HG02610 (cell line): ENCODE results near the gene SMG6.

Experiments used
- ATAC-seq: cut with Tn5 transposase; IDR thresholded peaks from one replicate; pipeline ENCODE4 v1.9.1; 2021; ENCODE audit warnings: mild to moderate bottlenecking, moderate library complexity; ENCODE audit not compliant: unreplicated experiment

SMG6 gene

DNA sequence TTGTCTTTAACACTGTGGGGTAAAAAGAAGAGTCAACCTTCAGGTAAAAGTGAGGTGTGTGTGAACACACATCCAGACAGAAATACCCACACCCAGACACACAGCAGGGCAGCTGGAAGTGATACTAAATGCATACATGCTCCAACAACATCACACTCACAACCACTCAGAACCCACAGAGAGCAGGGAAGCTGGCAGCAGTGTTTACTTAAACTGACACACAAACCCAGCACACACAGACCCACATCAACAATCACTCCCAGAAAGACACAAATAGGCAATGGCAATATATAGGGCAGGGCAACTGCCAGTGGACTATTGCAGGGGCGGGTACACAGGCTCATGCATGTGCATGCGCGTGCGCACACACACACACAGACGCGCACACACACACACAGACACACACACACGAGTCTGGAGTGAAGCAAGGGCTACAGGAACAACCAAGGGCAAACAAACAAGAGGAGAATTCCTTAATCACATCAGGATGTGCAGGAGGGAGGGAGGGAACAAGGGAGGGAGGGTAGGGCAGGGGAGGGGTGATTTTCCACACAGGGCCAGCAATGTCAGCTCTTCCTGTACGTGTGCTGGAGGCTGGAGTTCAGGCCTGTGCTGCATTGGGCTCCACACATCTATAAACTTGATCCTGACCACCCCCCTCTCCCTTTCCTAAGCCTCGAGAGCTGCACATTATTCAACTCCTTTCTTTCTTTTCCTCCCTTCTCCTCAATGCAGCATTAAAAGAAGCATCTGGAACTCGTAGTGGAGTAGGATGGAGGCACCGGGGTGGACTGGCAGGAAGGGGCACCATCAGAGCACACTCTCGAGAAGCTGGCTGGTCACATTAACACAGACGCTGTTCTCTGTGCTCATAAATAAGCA, 218.6 kb downstream of the SMG6 start:
- ATAC-seq, result no peak

DNA sequence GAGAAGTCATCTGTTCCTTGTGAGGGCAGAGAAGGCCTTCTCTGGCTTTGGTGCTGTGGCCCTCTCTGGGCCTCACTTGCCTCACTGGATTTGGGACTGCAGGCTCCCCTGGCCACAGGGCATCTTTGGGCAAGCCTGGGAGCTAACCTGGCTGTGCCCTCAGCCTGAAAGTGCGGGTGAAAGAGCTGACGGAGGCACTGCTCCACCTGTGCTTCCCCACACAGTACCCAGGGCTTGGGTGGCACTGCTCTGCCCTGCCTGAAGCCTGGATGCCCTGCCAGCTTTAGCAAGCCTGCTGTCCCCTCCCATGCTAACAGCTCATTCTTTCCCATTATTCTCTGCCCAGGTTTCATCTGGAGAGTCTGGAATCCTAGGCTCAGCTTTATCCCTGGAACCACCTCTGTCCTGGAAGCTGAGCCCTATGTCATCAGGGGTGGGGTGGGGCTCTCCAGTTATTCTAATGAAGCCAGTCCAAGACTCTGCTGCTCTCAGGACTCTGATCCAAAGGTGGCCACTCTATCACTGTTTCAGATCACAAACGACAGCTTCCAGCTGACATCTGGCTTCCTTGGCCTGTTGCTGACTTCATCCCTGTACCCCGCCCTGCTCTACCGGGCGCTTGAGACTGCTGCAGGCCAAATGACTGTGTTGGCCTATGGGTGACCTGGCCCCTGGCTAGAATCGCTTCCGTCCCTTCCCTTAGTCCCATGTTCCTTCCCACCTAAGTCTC, 219.4 kb downstream of the SMG6 start:
- ATAC-seq, result no peak

DNA sequence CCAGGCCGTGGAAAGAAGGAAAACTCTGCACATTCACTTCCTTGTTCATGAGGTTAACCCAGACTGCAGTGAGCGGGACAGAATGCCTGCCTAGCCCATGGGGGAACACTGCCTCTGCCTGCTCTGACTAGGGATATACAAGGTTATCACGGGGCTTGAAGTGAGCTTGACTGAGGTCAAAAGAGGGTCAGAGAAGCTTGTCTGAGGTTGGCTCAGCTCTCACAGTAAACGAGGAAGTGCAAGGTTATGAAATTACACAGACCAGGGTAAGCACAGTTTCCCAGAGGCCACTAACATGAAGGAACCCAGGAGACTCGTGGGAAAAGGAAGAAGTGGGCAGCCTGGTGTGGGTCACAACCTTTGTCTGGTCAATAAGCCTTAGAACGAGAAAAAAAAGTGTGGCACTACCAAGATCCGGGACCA, 220.0 kb downstream of the SMG6 start:
- ATAC-seq, result peak; percentile 54

GRCh38 chr17:2082003-2082781, 221.4 kb downstream of the SMG6 start:
- ATAC-seq, result no peak

DNA sequence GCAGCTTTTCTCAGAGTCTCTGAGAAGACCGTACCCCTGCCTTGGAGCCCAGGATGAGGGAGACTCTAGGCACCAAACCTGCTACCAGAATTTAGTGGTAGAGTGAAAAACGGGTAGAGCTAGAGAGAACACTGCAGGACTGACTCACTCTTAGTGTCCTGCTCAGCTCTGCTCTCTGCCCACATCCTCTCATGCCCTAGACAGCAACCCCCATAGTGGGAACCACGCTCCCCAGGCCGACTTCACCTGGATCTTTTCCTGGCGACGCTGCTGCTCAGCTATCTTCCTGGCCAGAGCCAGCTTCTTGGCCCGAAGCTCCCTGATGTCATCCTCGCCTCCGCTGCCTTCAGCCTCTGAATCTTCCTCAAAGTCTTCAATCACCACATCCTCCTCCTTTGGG, 222.0 kb downstream of the SMG6 start:
- ATAC-seq, result no peak

DNA sequence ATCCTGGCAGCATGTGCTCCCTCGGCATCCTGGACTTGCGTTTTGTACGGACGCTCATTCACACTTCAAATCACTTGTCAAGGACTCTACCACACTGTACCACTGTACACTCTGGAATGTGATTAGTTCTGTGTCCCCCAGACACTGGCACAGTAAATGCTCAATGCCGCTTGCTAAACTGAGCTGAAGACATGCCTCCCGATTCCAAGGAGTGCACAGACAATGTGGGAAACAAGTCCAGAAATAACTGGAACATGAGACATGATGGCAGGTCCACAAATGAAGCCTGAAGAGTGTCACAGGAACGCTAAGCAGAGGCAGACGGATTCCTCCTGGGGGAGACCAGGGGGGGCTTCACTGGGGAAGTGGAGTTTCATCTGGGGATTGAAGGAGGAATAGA, 226.5 kb downstream of the SMG6 start:
- ATAC-seq, result no peak

DNA sequence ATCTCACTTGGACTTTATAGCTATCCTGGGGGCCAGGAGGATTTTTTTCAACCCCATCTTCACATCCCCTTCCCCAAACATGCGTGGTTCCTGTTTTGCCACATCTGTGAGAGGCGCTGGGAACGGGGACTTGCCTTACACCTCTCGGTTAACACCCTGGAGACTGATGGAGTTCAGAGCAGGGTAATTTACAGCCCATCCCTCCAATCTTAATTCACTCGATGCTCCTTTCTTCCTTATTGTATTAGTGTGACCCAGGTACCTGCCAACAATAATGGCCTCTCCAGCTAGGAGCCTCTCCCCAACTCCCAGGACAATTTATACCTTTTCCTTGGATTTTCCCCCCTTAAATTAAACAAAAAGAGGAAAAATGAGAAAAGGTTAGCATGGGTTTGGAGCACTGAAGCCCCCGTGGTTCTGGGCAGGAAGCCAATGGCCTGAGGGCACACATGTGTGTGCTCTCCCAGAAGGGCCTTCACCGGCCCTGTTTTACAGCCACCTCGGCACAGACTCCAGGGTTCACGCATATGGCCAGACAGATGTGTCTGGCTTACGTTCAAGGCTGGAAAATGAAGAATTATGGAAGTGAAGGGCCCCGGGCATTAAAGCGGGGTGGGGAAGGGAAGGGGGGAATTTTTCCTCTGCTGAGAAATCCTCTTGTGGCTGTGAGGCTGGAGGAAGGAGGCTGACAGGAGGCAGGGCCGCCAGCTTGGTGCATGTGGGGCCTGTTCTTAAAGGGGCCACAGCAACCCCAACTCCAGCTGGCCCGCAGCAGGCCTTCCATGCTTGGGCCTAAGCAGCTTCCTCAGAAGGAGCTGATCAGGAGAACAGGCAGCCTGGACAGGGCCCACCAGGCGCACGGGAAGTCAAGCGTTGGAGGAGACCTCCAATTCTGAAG, 227.2 kb downstream of the SMG6 start:
- no peak for ATAC-seq

DNA sequence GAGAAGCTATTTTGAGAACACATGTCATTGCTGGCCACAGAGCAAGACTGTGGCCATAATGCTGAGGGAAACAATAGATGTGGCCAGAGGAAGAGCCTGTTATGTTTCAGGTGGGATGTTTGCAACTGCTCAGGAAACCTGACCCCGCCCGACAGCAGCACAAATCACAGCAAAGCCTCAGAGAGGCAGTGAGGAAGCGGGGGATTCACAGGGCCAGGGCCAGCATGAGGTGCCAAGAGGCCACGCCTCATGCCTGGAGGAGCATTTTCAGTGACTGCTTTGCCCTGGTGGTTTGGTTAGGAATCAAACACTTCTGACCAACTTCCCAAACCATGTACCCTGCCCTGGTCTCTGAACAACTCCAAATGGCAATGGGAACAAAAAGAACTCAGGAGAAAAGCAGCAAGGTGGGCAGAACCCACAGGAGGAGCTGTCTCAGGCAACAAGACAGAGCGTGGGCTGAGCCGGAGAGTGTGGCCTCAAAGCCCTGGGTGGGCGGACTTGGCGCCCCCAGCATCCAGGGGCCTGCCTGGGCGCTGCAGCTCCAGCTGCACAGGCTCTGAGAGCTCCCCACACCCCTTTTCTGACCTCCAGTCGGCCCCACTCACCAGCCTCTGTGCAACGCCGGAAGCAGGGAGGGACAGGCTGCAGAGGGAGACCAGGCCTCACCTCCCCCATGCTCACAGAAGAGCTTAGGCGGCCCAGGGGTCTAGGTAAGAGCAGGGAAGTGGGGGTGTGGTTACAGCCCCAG, 228.1 kb downstream of the SMG6 start:
- no peak for ATAC-seq

- no peak for ATAC-seq
Measured at GRCh38 chr17:2074919-2075318, 228.7 kb downstream of the SMG6 start.

DNA sequence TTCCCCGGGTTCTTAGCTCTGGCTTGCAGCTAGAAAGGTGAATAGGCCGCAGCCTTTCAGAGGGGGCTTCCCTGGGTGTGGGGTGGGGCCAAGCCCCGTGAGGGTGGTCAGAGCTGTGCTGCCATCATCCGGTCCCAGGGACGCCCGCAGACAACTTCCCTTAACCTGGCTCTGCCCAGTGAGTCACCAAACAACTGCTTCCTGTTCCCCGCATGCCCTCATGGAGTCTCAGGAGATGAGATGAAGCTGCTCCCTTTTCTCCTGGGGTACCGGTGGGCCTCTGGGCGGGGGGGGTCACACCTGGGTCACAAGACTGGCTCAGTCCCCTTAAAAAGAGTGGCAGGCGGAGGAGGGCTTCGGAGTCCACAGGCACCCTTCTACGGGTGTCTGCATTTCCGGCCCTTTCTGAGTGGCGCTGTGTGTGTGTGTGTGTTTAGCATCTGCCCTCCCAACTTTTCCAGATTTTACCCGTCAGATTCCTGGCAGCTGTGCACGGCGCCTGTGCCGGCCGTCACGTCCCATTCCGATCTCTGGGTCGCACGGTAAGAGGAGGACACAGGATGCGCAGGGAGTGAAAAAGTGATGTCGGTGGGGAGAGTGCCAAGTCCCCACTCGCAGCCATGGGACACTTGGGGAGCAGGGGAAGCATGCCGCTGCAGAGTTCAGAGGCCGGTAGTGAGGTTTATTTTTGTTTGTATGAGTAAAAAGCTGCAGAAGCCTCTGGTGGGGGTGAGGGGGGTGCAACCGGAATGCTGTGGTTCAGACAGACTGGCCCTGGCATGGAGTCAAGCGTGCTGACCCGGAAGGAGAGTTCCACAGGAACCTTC, 231.9 kb downstream of the SMG6 start:
- ATAC-seq, result no peak

GRCh38 chr17:2071024-2071385, 232.6 kb downstream of the SMG6 start:
- ATAC-seq, result no peak

DNA sequence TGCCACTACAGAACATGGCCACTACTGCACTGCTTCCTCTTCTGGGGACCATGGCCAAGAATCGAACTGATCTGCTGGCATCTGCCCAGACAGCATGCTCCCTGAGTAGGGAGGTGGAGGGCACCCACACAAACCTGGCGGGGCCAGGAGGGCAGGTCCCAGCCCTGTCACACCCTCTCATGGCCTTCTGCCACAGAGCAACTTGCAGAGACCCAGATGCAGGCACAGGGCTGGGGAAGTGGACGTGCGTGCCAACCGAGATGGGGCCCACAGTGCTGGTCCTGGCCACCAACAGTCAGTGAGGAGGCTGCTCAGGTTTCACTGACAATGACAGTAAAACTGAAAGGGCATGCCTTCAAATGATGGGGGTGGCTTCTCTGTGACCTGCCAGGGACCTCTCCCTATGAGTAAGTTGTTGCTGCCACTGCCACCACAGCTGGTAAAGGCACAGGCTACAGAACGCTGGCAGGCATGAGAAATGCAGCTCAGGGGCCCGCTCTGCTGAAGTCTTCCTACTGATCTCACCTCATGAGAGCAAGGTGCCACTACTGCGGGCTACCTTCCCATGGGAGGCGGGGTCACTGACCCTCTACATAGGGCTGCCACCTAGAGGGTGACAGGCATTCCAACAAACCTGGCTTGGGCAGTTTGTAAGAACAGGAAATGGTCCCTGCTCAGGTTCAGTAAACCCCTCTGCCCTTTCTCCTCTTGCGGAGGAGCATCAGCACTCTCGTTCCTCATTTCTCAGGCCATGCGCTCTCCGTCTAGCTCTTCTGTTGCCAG, 233.2 kb downstream of the SMG6 start:
- ATAC-seq, result peak; percentile 69

DNA sequence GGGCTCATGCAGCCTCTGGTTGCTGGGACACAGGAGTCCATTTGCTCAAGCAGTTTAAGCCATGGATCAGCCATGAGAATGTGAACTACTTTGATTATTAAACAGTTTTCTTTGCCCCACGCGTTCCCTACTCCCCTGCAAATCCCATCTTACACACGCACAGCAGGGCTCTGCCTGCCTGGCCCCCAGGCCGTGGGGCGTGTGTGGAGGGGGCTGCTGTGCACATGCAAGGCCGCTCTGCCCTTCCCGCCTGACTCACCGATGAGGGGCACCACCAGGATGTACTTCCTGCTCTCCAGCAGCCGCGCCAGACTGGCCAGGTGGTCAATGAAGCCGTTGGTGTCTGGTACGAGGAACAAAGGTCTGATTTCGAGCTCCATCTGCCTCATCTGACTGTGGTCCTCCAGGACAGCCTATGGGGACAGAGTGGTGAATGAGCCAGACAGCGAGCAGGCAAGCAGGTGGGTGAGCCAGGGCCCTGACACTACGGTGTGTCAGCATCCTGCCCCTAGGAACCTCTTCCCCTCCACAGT, 235.0 kb downstream of the SMG6 start:
- no peak for ATAC-seq

GRCh38 chr17:2068031-2068518, 235.5 kb downstream of the SMG6 start:
- no peak for ATAC-seq

DNA sequence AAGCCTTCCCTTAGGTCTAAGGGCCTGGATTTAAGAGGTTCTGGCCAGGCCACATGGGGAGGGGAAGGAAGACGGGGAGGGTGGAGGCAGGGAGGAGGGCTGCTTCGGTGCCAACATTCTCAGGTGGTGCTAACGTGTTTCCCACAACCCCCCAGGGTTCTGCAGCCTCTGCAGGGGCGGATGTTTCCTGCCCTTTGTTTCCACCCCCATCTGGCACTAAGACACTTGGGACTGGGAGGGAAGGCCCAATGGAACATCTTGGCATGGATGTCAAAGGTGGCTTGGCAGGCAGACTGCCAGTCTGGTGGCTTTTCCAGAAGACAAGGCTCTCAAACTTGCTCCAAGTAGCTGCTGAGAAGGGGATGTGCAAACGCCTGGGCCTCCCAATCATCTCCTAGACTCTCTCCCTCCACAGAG, 236.0 kb downstream of the SMG6 start:
- no peak for ATAC-seq

DNA sequence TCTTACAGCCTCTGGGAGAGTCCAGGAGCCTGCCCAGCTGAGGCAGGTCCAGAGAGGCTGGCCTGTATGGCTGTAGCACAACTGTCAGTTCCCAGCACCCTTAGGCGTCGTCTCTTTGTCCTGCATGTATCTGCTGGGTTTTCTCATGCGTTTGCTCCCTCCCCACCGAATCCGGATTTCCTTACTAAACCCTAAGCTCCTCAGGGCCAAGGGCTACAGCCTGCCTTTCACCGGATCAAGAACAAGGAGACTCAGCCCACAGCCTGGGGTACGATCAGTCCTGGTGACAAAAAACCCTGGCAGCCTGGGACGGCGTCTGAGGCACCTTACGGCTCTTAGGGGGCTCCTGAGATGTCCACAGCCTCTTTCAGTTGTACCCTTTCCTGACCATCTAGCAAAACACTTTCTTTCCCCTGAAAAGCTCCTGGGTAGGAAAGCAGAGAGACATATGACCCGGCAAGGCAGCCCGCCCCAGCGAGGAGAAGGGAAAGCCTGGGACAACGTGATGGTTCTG, 236.5 kb downstream of the SMG6 start:
- no peak for ATAC-seq

GRCh38 chr17:2065949-2066400, 237.6 kb downstream of the SMG6 start:
- no peak for ATAC-seq
